H1 (cell line): ENCODE results near the gene OPCML.

Experiments
- BCL11A ChIP-seq, 2 experiments: IDR thresholded peaks; one replicate each; pipeline ENCODE4 v1.6.1; 2011; ENCODE audit warnings: low read depth in 2 of 2, low read length in 2 of 2, mild to moderate bottlenecking in 2 of 2
- CTCF ChIP-seq, 3 experiments: IDR thresholded peaks; 1 replicate in 2 of 3; 2 replicates in 1 of 3; pipeline versions ENCODE4 v1.5.1 to v1.6.1; 2011; ENCODE audit warnings: low read length in 3 of 3, mild to moderate bottlenecking in 3 of 3, inconsistent platforms in 2 of 3, low read depth in 1 of 3, moderate library complexity in 1 of 3; ENCODE audit not compliant: insufficient read depth in 1 of 3; ENCODE audit errors: control extremely low read depth in 1 of 3
- EZH2 ChIP-seq: fragments of 200-600 bp; sonication (generic); IDR thresholded peaks from 2 replicates; pipeline ENCODE4 v1.7.1; 2012; ENCODE audit warnings: low read depth, mild to moderate bottlenecking, moderate library complexity, low read length, inconsistent platforms; ENCODE audit not compliant: severe bottlenecking
- JUND ChIP-seq: IDR thresholded peaks from 2 replicates; pipeline ENCODE4 v1.6.1; 2011; ENCODE audit warnings: mild to moderate bottlenecking, improper control_type of control experiment, low read length
- NRF1 ChIP-seq: IDR thresholded peaks from 2 replicates; pipeline ENCODE4 v1.6.1; 2011; ENCODE audit warnings: mild to moderate bottlenecking, low read depth, low read length, improper control_type of control experiment
- PHF8 ChIP-seq: fragments of 200-600 bp; sonication (generic); conservative IDR thresholded peaks from 2 replicates; pipeline ENCODE4 v1.7.1; 2012; ENCODE audit warnings: low read depth, mild to moderate bottlenecking, inconsistent platforms, low read length, moderate library complexity
- POLR2A ChIP-seq, 2 experiments: IDR thresholded peaks; 1 replicate in 1 of 2; 2 replicates in 1 of 2; pipeline ENCODE4 v1.6.1; 2011; ENCODE audit warnings: low read depth in 2 of 2, low read length in 2 of 2, mild to moderate bottlenecking in 2 of 2; ENCODE audit errors: control extremely low read depth in 1 of 2
- POLR2AphosphoS5 ChIP-seq: IDR thresholded peaks from 2 replicates; pipeline ENCODE4 v1.6.1; 2011; ENCODE audit warnings: low read depth, low read length
- SP1 ChIP-seq: IDR thresholded peaks from 2 replicates; pipeline ENCODE4 v1.6.1; 2011; ENCODE audit warnings: low read depth, low read length
- TBP ChIP-seq: IDR thresholded peaks from 2 replicates; pipeline ENCODE4 v1.6.1; 2011; ENCODE audit warnings: low read depth, low read length, improper control_type of control experiment

DNA sequence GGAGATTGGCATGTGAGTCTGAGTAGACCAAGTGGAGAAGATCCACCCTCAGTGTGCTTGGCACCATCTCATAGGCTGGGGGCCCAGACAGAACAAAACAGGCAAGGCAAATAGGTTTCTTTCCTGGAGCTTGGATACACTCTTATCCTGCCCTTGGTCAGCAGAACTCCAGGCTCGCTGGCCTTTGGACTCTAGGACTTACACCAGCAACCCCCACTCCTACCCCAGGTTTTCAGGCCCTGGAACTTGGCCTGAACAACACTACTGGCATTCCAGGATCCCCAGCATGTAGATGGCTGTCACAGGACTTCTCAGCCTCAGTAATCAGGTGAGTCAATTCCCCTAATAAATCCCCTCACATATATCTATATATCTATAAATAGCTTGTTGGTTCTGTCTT, 637.7 kb downstream of the OPCML start:
- TF ChIP-seq NRF1 (no peak), TBP (no peak), BCL11A (IDR thresholded peaks at IDR 0.05; ENCODE audit: low read depth in 2 of 2, low read length in 2 of 2) (no peak), PHF8 (no peak), POLR2AphosphoS5 (no peak), CTCF (IDR thresholded peaks at IDR 0.05; ENCODE audit: control extremely low read depth in 1 of 3, insufficient read depth in 1 of 3, low read depth in 1 of 3, low read length in 3 of 3) (no peak), EZH2 (no peak), SP1 (no peak), POLR2A (IDR thresholded peaks at IDR 0.05; ENCODE audit: control extremely low read depth in 1 of 2, low read depth in 2 of 2, low read length in 2 of 2) (no peak), JUND (no peak)
